Right lobe of liver (tissue), 6 donors: Measurements from ENCODE around the gene SPAG17. TPM values are rescaled to one million over a fixed set of nuclear protein-coding genes. Genes with fewer than 3 reads are reported as not detected.

Source experiments
- ATAC-seq, 4 donors: fragments of 200-7000 bp; cut with Tn5 transposase; one replicate each; pipeline ENCODE4 v1.9.1; 2020; ENCODE audit warnings: mild to moderate bottlenecking in 4 of 4, moderate library complexity in 4 of 4
- DNase-seq, 3 donors: peaks; one replicate each; pipeline ENCODE4 v3.0.0-alpha.2; 2020
- H3K27ac ChIP-seq, 3 donors: fragments of 200-600 bp; one replicate each; pipeline ENCODE4 v1.8.0; 2022
- H3K27me3 ChIP-seq, 2 donors: fragments of 200-600 bp; one replicate each; pipeline ENCODE4 v1.8.0; 2022
- H3K36me3 ChIP-seq, 4 donors: fragments of 200-600 bp; sonication (generic) in 1 of 4; one replicate each; pipeline versions ENCODE4 v1.5.1 to v1.8.0; 2017 to 2022; ENCODE audit warnings: control low read depth in 1 of 4
- H3K4me1 ChIP-seq, 4 donors: fragments of 200-600 bp; sonication (generic) in 1 of 4; one replicate each; pipeline versions ENCODE4 v1.5.1 to v1.8.0; 2017 to 2022; ENCODE audit warnings: control low read depth in 1 of 4
- H3K4me3 ChIP-seq, 3 donors: fragments of 200-600 bp; one replicate each; pipeline ENCODE4 v1.8.0; 2022
- H3K9me3 ChIP-seq, 4 donors: fragments of 200-600 bp; sonication (generic) in 1 of 4; one replicate each; pipeline versions ENCODE4 v1.5.1 to v1.8.0; 2017 to 2022; ENCODE audit warnings: control low read depth in 1 of 4
- POLR2A ChIP-seq: fragments of 450-650 bp; IDR thresholded peaks from one replicate; pipeline ENCODE4 v1.6.1; 2017; ENCODE audit warnings: antibody characterized with exemption, mild to moderate bottlenecking
- WGBS: methylation state at CpG from one replicate; pipeline ENCODE4 v1.1.6; 2018; ENCODE audit warnings: low coverage, low lambda C conversion rate; ENCODE audit not compliant: insufficient coverage; ENCODE audit errors: missing lambda C conversion rate; 5-methylcytosine and 5-hydroxymethylcytosine counted together
- intact Hi-C, 2 donors: fragments of 100-400 bp; cut with DNase I; formaldehyde crosslinking; loops; one replicate each; pipeline versions ENCODE4 v1.11.2 to v1.14.1; 2022
- total RNA-seq, 6 experiments: library from RNA; depleted of rRNA in 2 of 6; stranded (reverse); fragments of >200 nt in 2 of 6; fragmentation: NEBNext Ultra II Directional in 3 of 6; extraction: Animal tissue kit (Norgen Biotek cat#: 25700) in 3 of 6; gene quantifications; one replicate each; pipeline versions ENCODE4 v1.1.0 to v1.2.4, GENCODE V29; 2016 to 2023
- TF ChIP-seq, protein P1 (sequence below), 4 donors: fragments of 200-600 bp in 3 of 4; fragments of 450-650 bp in 1 of 4; IDR thresholded peaks; one replicate each; pipeline versions ENCODE4 v1.5.1 to v1.8.0; 2016 to 2022; ENCODE audit warnings: antibody characterized with exemption in 4 of 4, mild to moderate bottlenecking in 2 of 4
- donor health status: DM: no; HTN: yes; CAD: no.
- donor health status: DM: no; HTN: no; CAD: no.
- donor health status: DM: no; HTN: no; CAD: no.
- donor health status: DM: no; HTN: yes; CAD: no.
- donor health status: DM: no; HTN: yes; CAD: no.

SPAG17 gene
- total RNA-seq, 6 experiments from 2014 or later, result 0.18 TPM; not detected in 5

DNA sequence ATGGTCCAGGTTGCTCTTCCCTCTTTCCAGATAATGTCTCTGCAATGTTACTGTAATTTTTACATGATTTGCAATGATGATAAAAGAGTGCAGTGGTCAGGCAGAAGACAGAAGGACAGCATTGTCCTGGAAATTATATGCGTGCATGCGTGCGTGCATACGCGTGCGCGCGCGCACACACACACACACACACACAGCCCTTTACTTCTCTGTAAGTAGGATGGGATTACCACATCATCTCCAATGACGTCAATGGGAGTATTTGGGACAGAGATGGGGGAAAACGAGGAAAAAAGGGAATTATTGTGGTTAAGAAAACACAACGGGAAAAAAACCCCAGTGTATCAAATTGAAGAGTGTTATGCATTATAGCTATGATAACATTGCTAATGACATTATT lies 99.7 kb downstream of the SPAG17 start:
- Histone ChIP-seq H3K4me3 (no peak overlapping the region), H3K4me1 (no peaks in the 10 kb centered on the region), H3K27ac (no peak overlapping the region), H3K27me3 (no peaks in the 10 kb centered on the region), H3K36me3 (no peaks in the 10 kb centered on the region), H3K9me3 (no peaks in the 10 kb centered on the region)
- no peak for ATAC-seq
- intact Hi-C loops, result no loop called here
- 85% methylated on average over 12 of the region's 12 CpGs for WGBS
- DNase-seq, result no peak
- no peak for TF ChIP-seq POLR2A
- TF ChIP-seq, protein P1, sequence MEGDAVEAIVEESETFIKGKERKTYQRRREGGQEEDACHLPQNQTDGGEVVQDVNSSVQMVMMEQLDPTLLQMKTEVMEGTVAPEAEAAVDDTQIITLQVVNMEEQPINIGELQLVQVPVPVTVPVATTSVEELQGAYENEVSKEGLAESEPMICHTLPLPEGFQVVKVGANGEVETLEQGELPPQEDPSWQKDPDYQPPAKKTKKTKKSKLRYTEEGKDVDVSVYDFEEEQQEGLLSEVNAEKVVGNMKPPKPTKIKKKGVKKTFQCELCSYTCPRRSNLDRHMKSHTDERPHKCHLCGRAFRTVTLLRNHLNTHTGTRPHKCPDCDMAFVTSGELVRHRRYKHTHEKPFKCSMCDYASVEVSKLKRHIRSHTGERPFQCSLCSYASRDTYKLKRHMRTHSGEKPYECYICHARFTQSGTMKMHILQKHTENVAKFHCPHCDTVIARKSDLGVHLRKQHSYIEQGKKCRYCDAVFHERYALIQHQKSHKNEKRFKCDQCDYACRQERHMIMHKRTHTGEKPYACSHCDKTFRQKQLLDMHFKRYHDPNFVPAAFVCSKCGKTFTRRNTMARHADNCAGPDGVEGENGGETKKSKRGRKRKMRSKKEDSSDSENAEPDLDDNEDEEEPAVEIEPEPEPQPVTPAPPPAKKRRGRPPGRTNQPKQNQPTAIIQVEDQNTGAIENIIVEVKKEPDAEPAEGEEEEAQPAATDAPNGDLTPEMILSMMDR (IDR thresholded peaks at IDR 0.05), result no peak

GRCh38 chr1:118084400-118084799 lies 100.6 kb downstream of the SPAG17 start:
- H3K9me3 ChIP-seq, result no peaks in the 10 kb centered on the region

DNA sequence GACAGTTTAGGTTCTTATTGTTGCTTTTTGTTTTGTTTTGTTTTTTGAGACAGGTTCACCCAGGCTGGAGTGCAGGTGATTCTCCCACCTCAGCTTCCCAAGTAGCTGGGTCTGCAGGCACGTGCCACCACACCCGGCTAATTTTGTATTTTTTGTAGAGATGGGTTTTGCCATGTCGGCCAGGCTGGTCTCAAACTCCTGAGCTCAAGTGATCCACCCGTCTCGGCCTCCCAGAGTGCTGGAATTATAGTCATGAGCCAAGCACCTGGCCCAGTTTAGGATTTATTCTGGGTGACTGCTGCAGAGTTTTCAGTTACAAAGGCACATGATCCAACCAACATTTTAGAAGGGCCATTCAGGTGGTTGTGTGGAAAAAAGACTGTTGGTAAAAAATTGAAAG lies 102.0 kb downstream of the SPAG17 start:
- Histone ChIP-seq H3K9me3 (no peaks in the 10 kb centered on the region), H3K4me1 (no peaks in the 10 kb centered on the region), H3K27me3 (no peaks in the 10 kb centered on the region), H3K27ac (no peak overlapping the region), H3K4me3 (no peak overlapping the region), H3K36me3 (no peaks in the 10 kb centered on the region)
- no peak for TF ChIP-seq POLR2A
- TF ChIP-seq, protein P1 (IDR thresholded peaks at IDR 0.05), result no peak
- no peak for ATAC-seq
- 81% methylated on average over 5 of the region's 5 CpGs for WGBS
- intact Hi-C loops, result no loop called here
- no peak for DNase-seq

More at GRCh38 chr1:118084400-118084799, 100.6 kb downstream of the SPAG17 start:
- TF ChIP-seq, protein P1 (IDR thresholded peaks at IDR 0.05), result no peak
- TF ChIP-seq POLR2A, result no peak
- DNase-seq (no peak), ATAC-seq (no peak)
- H3K4me1 ChIP-seq, result no peaks in the 10 kb centered on the region
- no peaks in the 10 kb centered on the region for H3K27me3 ChIP-seq
- H3K4me3 ChIP-seq, result no peak overlapping the region
- intact Hi-C loops, result no loop called here
- no peaks in the 10 kb centered on the region for H3K36me3 ChIP-seq
- H3K27ac ChIP-seq, result no peak overlapping the region
- WGBS, result 75% methylated on average over 2 of the region's 2 CpGs

- DNase-seq (no peak), ATAC-seq (no peak)
- Histone ChIP-seq H3K27ac (no peak overlapping the region), H3K9me3 (no peaks in the 10 kb centered on the region), H3K27me3 (no peaks in the 10 kb centered on the region), H3K4me3 (no peak overlapping the region), H3K4me1 (no peaks in the 10 kb centered on the region), H3K36me3 (no peaks in the 10 kb centered on the region)
- intact Hi-C loops, result no loop called here
- TF ChIP-seq, protein P1 (IDR thresholded peaks at IDR 0.05), result no peak
- WGBS, result 39% methylated on average over 3 of the region's 3 CpGs
These were observed 103.6 kb downstream of the SPAG17 start for GRCh38 chr1:118081387-118081786.
